Prostate gland (tissue), 2 donors: ENCODE measurements around the gene MMD.

Source experiments
- CTCF ChIP-seq, 4 experiments: fragments of 200-600 bp in 2 of 4; fragments of 450-650 bp in 2 of 4; sonication (generic) in 2 of 4; IDR thresholded peaks; 1 replicate in 3 of 4; 2 replicates in 1 of 4; pipeline ENCODE4 v1.5.1; 2016 to 2019; ENCODE audit warnings: antibody characterized with exemption in 4 of 4, mild to moderate bottlenecking in 2 of 4, moderate library complexity in 2 of 4
- POLR2A ChIP-seq: fragments of 450-650 bp; IDR thresholded peaks from one replicate; pipeline ENCODE4 v1.6.1; 2016; ENCODE audit warnings: antibody characterized with exemption, mild to moderate bottlenecking

DNA sequence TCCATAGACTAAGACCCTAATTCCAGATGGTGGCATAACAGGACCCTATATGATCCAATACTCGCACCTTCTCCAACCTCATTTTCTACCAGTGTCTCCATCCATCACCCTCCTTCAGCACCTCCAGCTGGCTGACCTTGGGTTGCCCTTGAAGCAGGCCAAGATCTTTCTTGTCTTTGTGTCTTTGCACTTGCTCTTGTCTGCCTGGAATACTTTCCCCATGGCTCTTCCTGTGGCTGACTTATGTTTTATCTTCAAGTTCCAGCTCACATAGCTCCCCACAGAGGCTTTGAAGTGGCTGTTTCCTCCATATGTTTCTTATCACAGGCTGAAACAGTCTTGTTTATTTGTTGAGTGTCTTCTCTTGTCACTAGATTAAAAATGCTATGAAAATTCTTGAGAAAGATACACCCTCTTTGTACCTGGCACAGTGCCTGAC lies 29.6 kb upstream of the MMD start:
- TF ChIP-seq CTCF (IDR thresholded peaks at IDR 0.05) (no peak), POLR2A (no peak)
